Heart left ventricle (tissue), 13 donors: ENCODE measurements around the gene RPL36A.

ENCODE experiments used
- CTCF ChIP-seq, 12 donors: fragments of 200-600 bp; sonication (generic) in 4 of 12; IDR thresholded peaks; one replicate each; pipeline versions ENCODE4 v1.5.0 to v1.8.0; 2018 to 2022; ENCODE audit warnings: antibody characterized with exemption in 12 of 12, mild to moderate bottlenecking in 5 of 12
- POLR2A ChIP-seq, 2 donors: fragments of 450-650 bp; IDR thresholded peaks; one replicate each; pipeline ENCODE4 v1.6.1; 2017; ENCODE audit warnings: antibody characterized with exemption in 2 of 2, mild to moderate bottlenecking in 2 of 2, moderate library complexity in 2 of 2
- donor health status: ischemic (EF 13 %, LVEDD 7.1; RV severe dilation, severe dysfunction).
- donor health status: DM: no; HTN: yes; CAD: no.
- donor health status: DM: no; HTN: no; CAD: no.
- donor health status: ischemic (EF 25% LVEDD 6.9; RV normal size, moderate dysfunction).
- donor health status: ischemic (EF 25% LVEDD 5.7; RV mildly dilated, moderate dysfunction).
- donor health status: ischemic (EF 35%, LVEDD 5.7; RV mildly dilated, moderate dysfunction).
- donor health status: nonischemic (EF 11% LVEDD 7.7; RV severe dilation, severe dysfunction).
- donor health status: DM: yes; HTN: yes; CAD: no.
- donor health status: PGD.
- donor health status: ischemic (EF 29% LVEDD 5.4; RV normal size, mild dysfunction).
- donor health status: nonischemic (EF 23%, LVEDD 6.1; RV moderate dilation, normal function).

GRCh38 chrX:101385795-101386541 lies 4.8 kb upstream of the RPL36A start, which contains the start of gene BTK:
- TF ChIP-seq CTCF (IDR thresholded peaks at IDR 0.05), result no peak
- no peak for TF ChIP-seq POLR2A (IDR thresholded peaks at IDR 0.05)
